Hypothalamus (tissue), 51 donors: ENCODE data around the gene UGT2B17.
"Not testable (repeated sequence)": the region's sequence is repeated elsewhere in the genome, so short reads cannot be mapped to it uniquely, and the experiment has no call there.

Source experiments
- DNase-seq, 51 donors: peaks; one replicate each; lab custom pipeline; 2025; lab: John Stamatoyannopoulos, UW

UGT2B17 gene

DNA sequence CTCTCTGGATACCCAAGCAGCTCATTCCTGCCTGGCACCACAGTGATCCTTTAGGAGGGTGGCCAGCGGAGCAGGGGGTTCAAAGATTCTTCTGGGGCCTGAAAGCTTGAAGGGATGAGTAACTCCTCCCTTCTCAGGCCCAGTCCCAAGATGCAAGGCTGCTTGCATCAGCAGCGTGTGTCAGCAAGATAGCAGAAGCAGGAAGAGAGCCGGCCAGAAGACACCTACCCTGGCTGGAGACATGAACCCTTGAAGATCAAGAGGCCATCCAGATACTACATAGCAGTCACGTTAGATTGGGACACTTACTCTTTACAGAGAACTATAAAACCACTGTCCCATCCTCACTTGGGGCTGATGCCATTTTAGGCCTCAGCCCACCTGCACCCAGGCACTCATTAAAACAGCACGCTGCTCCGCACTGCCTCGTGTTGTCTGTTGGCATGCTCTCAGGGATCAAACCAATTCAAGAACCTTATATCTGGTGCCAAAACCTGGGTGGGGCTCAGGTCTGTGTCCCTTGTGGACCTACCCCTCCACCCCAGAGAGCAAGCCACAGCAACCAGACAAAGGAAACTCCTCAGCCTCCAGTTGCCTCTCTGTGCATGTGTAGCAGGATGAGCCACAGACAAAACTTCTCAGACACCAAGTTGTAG lies 6.5 kb downstream of the UGT2B17 start:
- DNase-seq, result no peak

DNA sequence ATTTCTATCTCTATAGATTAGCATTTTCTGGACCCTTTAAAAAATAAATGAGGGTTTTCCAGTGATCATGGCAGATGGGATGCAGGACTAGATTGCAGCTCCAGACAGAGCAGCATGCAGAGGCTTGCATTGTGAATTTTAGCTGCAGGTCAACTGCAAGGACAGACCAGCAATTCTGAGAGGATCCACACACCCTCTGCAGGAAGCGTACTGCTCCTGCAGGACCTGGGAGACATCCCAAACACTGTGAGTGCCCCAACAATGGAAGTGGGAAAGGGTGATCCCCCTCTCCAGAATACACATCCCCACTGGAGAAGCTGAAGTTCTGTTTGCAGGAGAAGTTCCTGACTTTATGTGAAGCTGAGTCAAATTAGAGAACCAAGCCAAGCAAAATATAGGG lies 7.1 kb downstream of the UGT2B17 start:
- DNase-seq, result not testable (repeated sequence)

DNA sequence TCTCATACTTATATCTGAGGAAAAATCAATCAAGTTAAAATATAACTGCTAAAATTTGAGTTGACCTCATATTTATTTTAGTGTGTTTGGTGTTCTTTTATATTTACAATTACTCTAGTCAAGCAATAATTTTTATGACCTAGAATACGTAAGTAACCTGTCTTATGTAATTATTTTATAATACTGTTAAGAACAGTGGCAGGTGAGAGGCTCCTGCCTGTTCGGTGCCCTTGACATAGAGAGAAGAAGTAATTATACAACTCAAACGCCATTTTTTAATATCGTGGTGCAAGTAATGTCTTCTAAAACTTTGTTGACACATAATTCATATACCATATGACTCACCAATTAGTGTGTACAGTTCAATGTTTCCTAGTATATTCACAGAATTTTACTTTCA lies 7.6 kb downstream of the UGT2B17 start:
- not testable (repeated sequence) for DNase-seq

DNA sequence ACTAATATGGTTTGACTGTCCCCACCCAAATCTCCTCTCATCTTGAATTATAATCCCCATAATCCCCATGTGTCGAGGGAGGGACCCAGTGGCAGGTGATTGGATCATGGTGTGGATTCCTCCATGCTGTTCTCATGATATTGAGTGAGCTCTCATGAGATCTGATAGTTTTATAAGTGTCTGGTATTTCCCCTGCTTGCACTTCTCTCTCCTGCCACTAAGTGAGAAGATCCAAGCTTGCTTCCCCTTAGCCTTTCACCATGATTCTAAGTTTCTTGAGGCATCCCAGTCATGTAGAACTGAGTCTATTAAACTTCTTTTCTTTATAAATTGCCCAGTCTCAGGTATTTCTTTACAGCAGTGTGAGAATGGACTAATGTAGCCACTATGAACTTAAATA lies 9.8 kb downstream of the UGT2B17 start:
- DNase-seq, result not testable (repeated sequence)

DNA sequence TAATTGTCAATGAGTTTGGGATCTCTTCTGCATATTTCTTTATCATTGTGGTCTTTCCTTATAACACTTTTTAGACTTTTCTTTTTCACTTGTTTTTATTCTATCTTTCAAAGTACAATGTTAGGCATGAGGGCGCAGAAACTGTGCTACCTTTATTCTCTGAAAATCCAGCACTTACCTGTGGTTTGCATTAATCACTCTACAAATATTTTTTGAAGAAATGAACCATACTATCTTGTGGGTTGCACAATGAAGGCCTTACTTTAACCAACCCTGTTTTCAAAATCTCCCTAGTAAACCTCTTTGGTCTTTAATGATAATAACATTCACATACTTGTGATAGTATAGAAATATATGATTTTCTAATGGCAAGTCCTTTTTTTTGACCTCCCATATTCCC lies 11.0 kb downstream of the UGT2B17 start:
- not testable (repeated sequence) for DNase-seq

DNA sequence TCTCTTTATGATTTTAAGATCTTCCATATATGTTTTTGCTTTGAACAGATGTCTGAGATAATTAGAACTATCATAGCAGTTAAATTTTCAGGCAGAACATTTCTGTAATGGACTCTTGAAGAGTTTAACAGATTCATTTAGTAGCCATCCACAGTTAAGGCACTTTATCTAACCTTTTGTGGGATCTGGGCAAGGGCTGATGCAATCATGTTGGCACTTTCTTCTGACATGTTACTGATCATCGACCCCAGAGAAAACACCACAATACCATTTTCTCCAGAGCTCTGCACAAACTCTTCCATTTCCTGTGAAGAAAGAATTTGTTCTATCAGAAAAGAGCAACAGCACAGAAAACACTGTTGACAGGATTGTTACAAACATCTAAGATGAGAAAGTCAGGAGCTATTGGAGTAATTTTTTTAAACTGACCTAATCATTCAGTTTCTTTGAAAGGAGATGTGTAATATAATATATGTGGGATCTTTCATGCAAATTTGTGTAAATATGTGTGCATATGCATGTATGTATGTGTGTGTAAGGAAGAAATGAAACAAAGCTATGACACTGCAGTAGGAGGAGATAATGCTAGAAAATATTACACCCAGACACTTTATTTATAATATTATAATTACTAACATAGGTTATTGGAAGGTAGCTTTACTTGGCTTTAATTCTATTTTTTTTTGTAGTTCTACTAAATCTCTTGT lies 15.6 kb downstream of the UGT2B17 start:
- DNase-seq, result not testable (repeated sequence)

DNA sequence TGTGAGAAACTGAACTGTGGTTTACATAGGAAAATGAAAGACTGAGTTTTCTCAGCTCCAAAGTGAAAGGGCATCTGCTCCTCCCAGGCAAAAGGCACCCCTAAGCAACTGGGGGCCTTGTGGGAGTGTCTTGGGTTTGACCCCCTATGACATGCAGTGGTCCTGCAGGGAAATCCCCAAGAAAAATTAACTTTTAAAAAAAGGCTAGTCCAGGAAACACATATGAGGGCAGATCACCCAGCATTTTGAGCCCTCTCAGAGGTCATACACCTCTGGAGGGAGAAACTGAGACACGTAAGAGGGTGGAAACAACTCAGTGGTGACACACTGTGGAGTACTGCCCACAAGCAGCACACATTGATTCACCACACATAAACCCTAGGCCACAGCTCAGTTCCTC lies 22.3 kb downstream of the UGT2B17 start:
- not testable (repeated sequence) for DNase-seq

DNA sequence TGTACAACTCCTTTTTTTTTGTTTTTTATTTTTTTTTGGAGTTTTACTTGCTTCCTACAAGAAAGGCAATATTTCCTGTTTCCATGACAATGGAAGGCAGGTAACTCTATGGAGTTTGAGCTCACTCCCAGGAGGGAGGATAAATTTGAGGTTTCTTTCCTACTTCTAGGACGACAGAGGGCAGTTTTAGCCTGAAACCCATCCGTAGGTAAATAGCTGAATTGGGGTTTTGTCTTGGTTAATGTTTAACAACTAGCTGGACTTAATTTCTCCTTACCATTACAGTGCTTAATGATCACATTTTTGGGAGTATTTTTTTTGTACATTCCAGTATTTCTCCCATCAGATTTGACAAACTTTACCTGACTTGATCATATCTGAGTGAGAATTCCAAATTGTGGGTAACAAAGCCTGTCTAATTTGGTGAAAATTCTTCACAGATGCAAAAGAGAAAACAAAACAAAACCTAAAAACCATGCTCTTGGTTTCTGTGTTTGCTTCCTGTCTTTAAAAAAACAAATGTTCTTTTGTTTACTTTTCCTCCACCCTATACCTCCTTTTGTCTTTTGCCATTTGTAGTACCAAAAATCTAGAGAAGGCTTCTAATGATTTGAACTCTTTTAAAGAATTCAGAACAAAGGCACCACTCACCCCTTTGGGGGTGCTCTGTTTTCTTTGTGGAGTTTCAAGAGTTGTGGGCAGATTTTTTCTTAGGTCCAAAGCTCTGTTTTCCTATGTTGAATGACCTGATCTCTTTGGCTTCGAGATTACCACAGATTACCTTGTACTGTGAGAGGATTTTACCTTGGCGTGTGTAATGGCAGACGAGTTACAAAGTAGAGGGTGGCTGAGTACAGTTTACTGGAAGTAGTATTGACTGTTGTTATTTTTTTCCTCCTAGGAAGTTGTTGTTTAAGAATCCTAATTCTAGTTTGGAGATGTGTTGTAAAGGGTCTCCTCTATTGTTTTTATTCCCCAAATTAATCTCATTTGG lies 23.0 kb downstream of the UGT2B17 start:
- DNase-seq, result not testable (repeated sequence)

DNA sequence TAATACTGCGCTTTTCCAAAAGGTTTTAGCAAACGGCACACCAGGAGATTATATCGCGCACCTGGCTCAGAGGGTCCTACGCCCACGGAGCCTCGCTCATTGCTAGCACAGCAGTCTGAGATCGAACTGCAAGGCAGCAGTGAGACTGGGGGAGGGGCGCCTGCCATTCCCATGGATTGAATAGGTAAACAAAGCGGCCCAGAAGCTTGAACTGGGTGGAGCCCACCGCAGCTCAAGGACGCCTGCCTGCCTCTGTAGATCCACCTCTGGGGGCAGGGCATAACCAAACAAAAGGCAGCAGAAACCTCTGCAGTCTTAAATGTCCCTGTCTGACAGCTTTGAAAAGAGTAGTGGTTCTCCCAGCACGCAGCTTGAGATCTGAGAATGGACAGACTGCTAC lies 33.4 kb downstream of the UGT2B17 start:
- DNase-seq, result not testable (repeated sequence)

DNA sequence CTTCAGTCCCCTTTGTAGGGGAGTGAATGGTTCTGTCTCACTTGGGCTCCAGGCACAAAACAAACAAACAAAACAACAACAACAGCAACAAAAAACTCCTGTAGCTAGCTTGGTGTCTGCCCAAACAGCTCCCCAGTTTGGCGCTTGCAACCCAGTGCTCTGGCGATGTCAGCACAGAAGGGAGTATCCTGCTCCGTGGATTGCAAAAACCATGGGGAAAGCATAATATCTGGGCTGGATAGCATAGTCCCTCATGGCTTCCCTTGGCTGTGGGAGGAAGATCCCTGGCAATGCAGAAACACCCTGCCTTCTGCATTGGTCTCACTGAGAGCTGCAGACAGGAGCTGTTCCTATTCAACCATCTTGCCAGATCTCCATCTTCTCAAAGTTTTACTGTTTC lies 39.7 kb downstream of the UGT2B17 start:
- DNase-seq, result no peak

DNA sequence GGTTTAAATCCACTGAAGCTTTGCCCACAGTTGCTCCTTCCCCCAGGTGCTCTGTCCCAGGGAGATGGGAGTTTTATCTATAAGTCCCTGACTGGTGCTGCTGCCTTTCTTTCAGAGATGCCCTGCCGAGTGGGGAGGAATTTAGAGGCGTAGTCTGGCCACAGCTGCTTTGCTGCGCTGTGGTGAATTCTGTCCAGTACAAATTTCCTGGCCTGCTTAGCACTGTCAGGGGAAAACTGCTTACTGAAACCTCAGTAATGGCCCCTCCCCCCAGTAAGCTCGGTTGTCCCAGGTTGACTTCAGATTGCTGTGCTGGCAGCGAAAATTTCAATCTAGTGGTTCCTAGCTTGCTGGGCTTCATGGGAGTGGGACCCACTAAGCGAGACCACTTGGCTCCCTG lies 40.1 kb downstream of the UGT2B17 start:
- DNase-seq, result no peak

DNA sequence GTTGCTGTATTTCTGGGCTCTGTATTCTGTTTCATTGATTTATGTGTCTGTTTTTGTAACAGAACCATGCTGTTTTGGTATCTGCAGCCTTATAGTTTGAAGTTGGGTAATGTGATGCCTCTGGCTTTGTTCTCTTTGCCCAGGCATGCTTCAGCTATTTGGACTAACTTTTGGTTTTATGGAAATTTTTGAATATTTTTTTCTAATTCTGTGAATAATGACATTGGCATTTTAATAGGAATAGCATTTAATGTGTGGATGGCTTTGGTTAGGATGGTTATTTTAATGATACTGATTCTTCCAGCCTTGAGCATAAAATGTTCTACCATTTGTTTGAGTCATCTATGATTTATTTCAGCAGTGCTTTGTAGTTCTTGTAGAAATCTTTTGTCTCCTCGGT lies 53.9 kb downstream of the UGT2B17 start:
- not testable (repeated sequence) for DNase-seq

DNA sequence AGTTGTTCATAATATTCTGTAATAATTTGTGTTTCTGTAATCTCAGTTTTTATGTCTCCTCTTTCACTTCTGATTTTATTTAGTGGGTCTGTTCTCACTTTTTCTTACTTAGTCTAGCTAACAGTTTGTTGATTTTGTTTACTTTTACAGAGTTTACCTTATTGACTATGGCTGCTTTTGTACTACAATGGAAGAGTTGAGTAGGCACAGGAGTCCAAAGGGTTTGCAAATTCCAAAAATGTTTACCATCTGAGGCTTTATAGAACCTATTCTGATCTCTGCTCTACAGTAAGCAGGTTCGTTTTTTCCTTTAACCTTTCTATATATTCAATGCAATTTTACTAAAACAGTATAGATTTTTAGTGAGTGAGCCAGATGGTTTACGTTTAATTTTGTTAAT lies 55.1 kb downstream of the UGT2B17 start:
- DNase-seq, result no peak

DNA sequence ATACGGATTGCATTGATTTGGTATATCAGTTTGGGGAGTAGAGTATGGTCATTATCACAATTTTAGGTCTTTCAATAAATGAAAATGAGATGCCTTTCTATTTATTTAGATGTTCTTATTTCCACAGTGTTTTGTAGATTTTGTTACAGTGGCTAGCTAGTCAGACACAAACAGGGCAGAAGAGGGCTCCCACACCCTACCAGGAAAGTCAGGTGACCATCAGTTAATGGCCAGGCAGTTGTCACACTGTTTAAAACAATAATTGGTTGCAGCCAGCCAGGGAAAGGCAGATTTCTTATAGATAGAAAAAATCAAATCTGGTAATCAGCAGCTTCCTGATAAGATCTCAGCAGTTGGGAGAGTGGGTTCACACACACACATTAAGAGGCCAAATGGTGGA lies 57.2 kb downstream of the UGT2B17 start:
- DNase-seq, result no peak

DNA sequence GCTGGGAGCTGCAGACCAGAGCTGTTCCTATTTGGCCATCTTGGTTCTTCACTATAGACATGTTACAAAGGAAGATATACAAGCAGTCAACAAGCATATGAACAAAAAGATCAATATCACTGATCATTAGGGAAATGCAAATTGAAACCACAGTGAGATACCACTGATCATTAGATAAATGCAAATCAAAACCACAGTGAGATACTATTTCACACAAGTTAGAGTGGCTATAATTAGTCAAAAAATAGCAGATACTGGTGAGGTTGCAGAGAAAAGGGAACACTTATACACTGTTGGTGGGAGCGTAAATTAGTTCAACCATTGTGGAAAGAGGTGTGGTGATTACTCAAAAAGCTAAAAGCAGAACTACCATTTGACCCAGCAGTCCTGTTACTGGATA lies 70.7 kb downstream of the UGT2B17 start:
- DNase-seq, result not testable (repeated sequence)

DNA sequence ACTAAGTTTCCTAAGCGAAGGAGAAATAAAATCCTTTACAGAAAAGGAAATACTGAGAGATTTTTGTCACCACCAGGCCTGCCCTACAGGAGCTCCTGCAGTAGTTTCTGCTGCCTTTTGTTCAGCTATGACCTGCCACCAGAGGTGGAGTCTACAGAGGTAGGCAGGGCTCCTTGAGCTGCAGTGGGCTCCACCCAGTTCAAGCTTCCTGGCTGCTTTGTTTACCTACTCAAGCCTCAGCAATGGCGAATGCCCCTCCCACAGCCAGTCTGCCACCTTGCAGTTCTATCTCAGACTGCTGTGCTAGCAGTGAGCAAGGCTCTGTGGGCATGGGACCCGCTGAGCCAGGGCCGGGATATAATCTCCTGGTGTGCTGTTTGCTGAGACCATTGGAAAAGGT lies 71.3 kb downstream of the UGT2B17 start:
- not testable (repeated sequence) for DNase-seq

DNA sequence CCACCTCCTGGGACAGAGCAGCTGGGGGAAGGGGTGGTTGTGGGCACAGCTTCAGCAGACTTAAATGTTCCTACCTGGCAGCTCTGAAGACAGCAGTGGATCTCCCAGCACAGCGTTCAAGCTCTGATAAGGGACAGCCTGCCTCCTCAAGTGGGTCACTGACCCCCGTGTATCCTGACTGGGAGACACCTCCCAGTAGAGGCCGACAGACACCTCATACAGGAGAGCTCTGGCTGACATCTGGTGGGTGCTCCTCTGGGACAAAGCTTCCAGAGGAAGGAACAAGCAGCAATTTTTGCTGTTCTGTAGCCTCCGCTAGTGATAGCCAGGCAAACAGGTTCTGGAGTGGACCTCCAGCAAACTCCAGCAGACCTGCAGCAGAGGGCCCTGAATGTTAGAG lies 72.7 kb downstream of the UGT2B17 start:
- DNase-seq, result not testable (repeated sequence)

DNA sequence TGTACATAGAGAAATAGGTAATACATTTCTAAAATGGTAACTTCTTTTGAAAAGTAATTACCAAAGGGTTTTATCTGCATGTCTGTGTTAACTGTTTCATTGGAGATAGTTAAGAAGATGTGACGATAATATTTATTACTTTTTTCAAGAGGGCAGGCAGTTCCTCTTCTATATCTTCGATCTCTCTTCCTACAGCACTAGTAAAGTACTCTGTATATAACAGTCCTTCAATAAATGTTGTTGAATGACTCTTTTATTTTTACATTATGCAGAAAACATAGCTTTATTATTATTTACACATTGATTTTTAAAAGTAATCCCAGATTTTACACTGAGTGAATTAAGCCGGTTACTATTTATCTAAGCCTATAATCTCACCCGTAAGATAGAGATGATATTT lies 77.1 kb downstream of the UGT2B17 start:
- no peak for DNase-seq

DNA sequence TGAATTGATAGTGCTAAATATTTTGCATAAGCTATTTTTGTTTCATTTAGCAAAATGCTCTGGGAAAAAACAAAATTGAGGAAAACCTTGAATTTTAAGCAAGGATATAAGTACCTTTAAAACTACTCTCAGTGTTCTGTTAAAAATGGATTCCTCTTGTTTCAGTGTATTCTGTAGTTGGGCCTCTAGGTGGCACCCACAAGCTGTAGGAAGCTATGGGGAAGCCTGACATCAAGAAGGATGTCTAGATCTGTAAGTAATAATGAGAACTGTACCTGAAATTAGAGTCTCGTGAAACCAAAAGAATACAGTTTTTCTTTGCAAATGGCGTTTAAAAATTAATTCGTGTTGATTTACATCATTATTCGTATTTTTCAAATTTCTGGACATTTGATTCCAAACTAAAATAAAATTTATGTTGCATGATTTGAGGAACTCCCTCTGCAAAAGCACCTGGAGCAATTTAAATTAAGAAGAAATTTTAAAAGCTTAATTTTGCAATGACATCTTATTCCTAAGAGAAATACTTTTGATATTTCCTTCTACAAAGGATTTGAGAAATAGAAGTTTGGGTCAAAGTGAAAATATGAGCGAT lies 77.6 kb downstream of the UGT2B17 start:
- DNase-seq, result peak in 28 of 51 donors; percentile 0 to 62 (median 19)

DNA sequence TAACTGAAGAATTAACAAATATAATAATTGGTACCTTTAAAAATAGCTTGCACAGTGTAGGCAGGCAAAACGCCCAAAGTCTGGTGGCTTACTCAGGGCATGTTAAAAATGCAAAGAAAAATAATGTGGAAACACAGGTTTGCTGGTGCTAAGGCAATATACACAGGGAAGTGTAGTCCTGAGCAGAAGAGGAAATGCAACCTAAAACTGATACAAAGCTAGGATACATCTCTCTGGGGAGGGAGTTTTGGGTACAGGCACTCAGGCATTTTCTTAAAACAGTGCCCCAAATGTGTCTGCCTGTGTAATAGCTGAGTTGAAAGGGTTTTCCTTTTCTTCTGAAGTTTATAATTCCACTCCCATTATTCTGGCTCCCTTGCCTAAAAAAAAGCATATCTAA lies 81.4 kb downstream of the UGT2B17 start:
- DNase-seq, result no peak
